Smooth muscle cell (in vitro differentiated cells): ENCODE measurements around the gene COMMD9. TPM values are rescaled to one million over a fixed set of nuclear protein-coding genes. Genes with fewer than 3 reads are reported as not detected.

Experiments used
- DNase-seq: peaks from one replicate; lab custom pipeline; 2025; ENCODE audit not compliant: unreplicated experiment; lab: John Stamatoyannopoulos, UW
- H2AFZ ChIP-seq: fragments of 200-600 bp; sonication (generic); 2 replicates; pipeline ENCODE4 v1.6.0; 2016; ENCODE audit warnings: antibody characterized with exemption, low read depth, mild to moderate bottlenecking
- H3F3A ChIP-seq: fragments of 200-600 bp; sonication (generic); 2 replicates; pipeline ENCODE4 v1.6.0; 2017; ENCODE audit warnings: antibody characterized with exemption, low read depth
- H3K27ac ChIP-seq: fragments of 200-600 bp; sonication (generic); 2 replicates; pipeline ENCODE4 v1.5.1; 2016; ENCODE audit warnings: low read depth, mild to moderate bottlenecking
- H3K27me3 ChIP-seq: fragments of 200-600 bp; sonication (generic); 2 replicates; pipeline ENCODE4 v1.6.1; 2016; ENCODE audit warnings: low read depth, mild to moderate bottlenecking
- H3K36me3 ChIP-seq: fragments of 200-600 bp; sonication (generic); 2 replicates; pipeline ENCODE4 v1.5.1; 2016; ENCODE audit warnings: low read depth
- H3K4me1 ChIP-seq: fragments of 200-600 bp; sonication (generic); 2 replicates; pipeline ENCODE4 v1.5.1; 2016; ENCODE audit warnings: low read depth
- H3K4me2 ChIP-seq: fragments of 200-600 bp; sonication (generic); 2 replicates; pipeline ENCODE4 v1.6.0; 2016; ENCODE audit warnings: mild to moderate bottlenecking
- H3K4me3 ChIP-seq: fragments of 200-600 bp; sonication (generic); 2 replicates; pipeline ENCODE4 v1.5.1; 2016; ENCODE audit warnings: mild to moderate bottlenecking
- H3K79me2 ChIP-seq: fragments of 200-600 bp; sonication (generic); 2 replicates; pipeline ENCODE4 v1.6.0; 2016; ENCODE audit warnings: low read depth, mild to moderate bottlenecking
- H3K9ac ChIP-seq: fragments of 200-600 bp; sonication (generic); 2 replicates; pipeline ENCODE4 v1.6.0; 2016; ENCODE audit warnings: low read depth
- H3K9me3 ChIP-seq: fragments of 200-600 bp; sonication (generic); replicated peaks from 2 replicates; pipeline ENCODE4 v1.5.1; 2016; ENCODE audit warnings: low read depth
- H4K20me1 ChIP-seq: fragments of 200-600 bp; sonication (generic); 2 replicates; pipeline ENCODE4 v1.6.0; 2016; ENCODE audit warnings: low read depth
- CTCF ChIP-seq: fragments of 200-600 bp; sonication (generic); IDR thresholded peaks from 2 replicates; pipeline ENCODE4 v1.5.1; 2017; ENCODE audit warnings: borderline replicate concordance, mild to moderate bottlenecking, antibody characterized with exemption; ENCODE audit not compliant: insufficient read depth, poor library complexity, severe bottlenecking
- WGBS: methylation state at CpG from one replicate; pipeline ENCODE4 v1.1.7; 2016; ENCODE audit warnings: low lambda C conversion rate; 5-methylcytosine and 5-hydroxymethylcytosine counted together
- polyA plus RNA-seq: library from polyadenylated mRNA; unstranded; fragments of >200 nt; fragmentation: Nextera tagmentation; extraction: Ambion mirVana; gene quantifications from 2 replicates; pipeline ENCODE4 v1.2.1, GENCODE V29; 2016
- total RNA-seq: library from RNA; depleted of rRNA; stranded (reverse); fragments of >200 nt; gene quantifications from 2 replicates; pipeline ENCODE4 v1.2.3, GENCODE V29; 2014

Gene COMMD9
- total RNA-seq = 35.9 and 39.4 TPM in 2 replicates
- polyA plus RNA-seq = 83.0 and 89.1 TPM in 2 replicates

- Histone ChIP-seq H3K27me3 (no peaks in the 10 kb centered on the region), H3K4me3 (peak within 1 kb of the TSS; percentile 93), H3K36me3 (no peaks in the 10 kb centered on the region), H3K9me3 (no peaks in the 10 kb centered on the region), H3K4me2 (peak within 1 kb of the TSS; percentile 91), H3K4me1 (peaks cover 6% of the 10 kb centered on the region), H3K79me2 (peaks cover 12% of the 10 kb centered on the region), H2AFZ (peak within 1 kb of the TSS; percentile 100), H3K9ac (peak within 1 kb of the TSS; percentile 90), H3K27ac (peak within 1 kb of the TSS; percentile 50), H4K20me1 (peaks cover 11% of the 10 kb centered on the region), H3F3A (no peaks in the 10 kb centered on the region)
- peak; percentile 65 for DNase-seq
- no peak for TF ChIP-seq CTCF
- 4% methylated on average over 31 of the region's 31 CpGs for WGBS
Measured at GRCh38 chr11:36289226-36289852, at the start of gene COMMD9. COMMD9 (minus strand) TSS chr11:36289424; CDS start chr11:36289412, 12 bp downstream.

GRCh38 chr11:36333897-36334296 is 44.7 kb upstream of the COMMD9 start:
- Histone ChIP-seq H3K9me3 (no peaks in the 10 kb centered on the region), H3K27ac (no peak overlapping the region), H3K9ac (no peak overlapping the region), H3K4me1 (no peaks in the 10 kb centered on the region), H3K4me3 (no peak overlapping the region), H4K20me1 (no peaks in the 10 kb centered on the region), H3K79me2 (no peaks in the 10 kb centered on the region), H3K27me3 (no peaks in the 10 kb centered on the region), H3K36me3 (no peaks in the 10 kb centered on the region), H3K4me2 (no peak overlapping the region), H2AFZ (no peak overlapping the region), H3F3A (no peaks in the 10 kb centered on the region)
- no peak for DNase-seq
- WGBS = 65% methylated on average over 2 of the region's 2 CpGs
- no peak for TF ChIP-seq CTCF

- DNase-seq = no peak
- H4K20me1 ChIP-seq = no peaks in the 10 kb centered on the region
- H3K27ac ChIP-seq = no peak overlapping the region
Measured at GRCh38 chr11:36333468-36333867, 44.2 kb upstream of the COMMD9 start.

More at GRCh38 chr11:36333468-36333867, 44.2 kb upstream of the COMMD9 start:
- H3F3A ChIP-seq = no peaks in the 10 kb centered on the region
- no peaks in the 10 kb centered on the region for H3K27me3 ChIP-seq
- no peak overlapping the region for H3K9ac ChIP-seq
- WGBS = 68% methylated on average over 1 of the region's 1 CpG
- H3K4me1 ChIP-seq = no peaks in the 10 kb centered on the region
- TF ChIP-seq CTCF = no peak
- no peak overlapping the region for H2AFZ ChIP-seq
- H3K4me2 ChIP-seq = no peak overlapping the region
- H3K36me3 ChIP-seq = no peaks in the 10 kb centered on the region
- H3K4me3 ChIP-seq = no peak overlapping the region
- H3K9me3 ChIP-seq = no peaks in the 10 kb centered on the region
- H3K79me2 ChIP-seq = no peaks in the 10 kb centered on the region
